ENCODE results near the gene SETD3. TPM values are rescaled to one million over a fixed set of nuclear protein-coding genes. Genes with fewer than 3 reads are reported as not detected.

The SETD3 gene
- total RNA-seq, 4 donors from 2014 or later, result 29.1 to 65.4 (median 36.3) TPM

- Histone ChIP-seq H3K36me3 (peaks cover 0 to 74% (median 6%) of the 10 kb centered on the region in 3 donors), H3K27ac (no peak overlapping the region), H3K27me3 (no peaks in the 10 kb centered on the region), H3K4me1 (no peaks in the 10 kb centered on the region), H3K9me3 (no peaks in the 10 kb centered on the region), H3K4me3 (no peak overlapping the region)
- no peak for DNase-seq
- no peak for TF ChIP-seq POLR2A (IDR thresholded peaks at IDR 0.05)
- no peak for TF ChIP-seq CTCF (IDR thresholded peaks at IDR 0.05)
- 63 to 65% methylated on average over 8 to 10 of the region's 10 CpGs for WGBS, 2 donors
- intact Hi-C loops (cut with DNase I), result no loop called here
These were observed 84.6 kb downstream of the SETD3 start for GRCh38 chr14:99395909-99396530.

GRCh38 chr14:99394602-99395156, 86.0 kb downstream of the SETD3 start:
- Histone ChIP-seq H3K9me3 (no peaks in the 10 kb centered on the region), H3K36me3 (peaks cover 0 to 60% (median 6%) of the 10 kb centered on the region in 3 donors), H3K27ac (no peak overlapping the region), H3K27me3 (no peaks in the 10 kb centered on the region), H3K4me3 (no peak overlapping the region), H3K4me1 (peaks cover 0 to under 1% (median 0%) of the 10 kb centered on the region in 3 donors)
- TF ChIP-seq CTCF (IDR thresholded peaks at IDR 0.05) (no peak), POLR2A (IDR thresholded peaks at IDR 0.05) (no peak)
- 75 to 100% methylated on average over 1 to 2 of the region's 9 CpGs for WGBS, 2 donors
- no peak for DNase-seq
- intact Hi-C loops (cut with DNase I), result no loop called here

- Histone ChIP-seq H3K4me3 (no peak overlapping the region), H3K9me3 (no peaks in the 10 kb centered on the region), H3K27me3 (no peaks in the 10 kb centered on the region), H3K36me3 (peaks cover 0 to 45% (median 6%) of the 10 kb centered on the region in 3 donors), H3K4me1 (peaks cover 0 to 10% (median 3%) of the 10 kb centered on the region in 3 donors), H3K27ac (no peak overlapping the region)
- intact Hi-C loops (cut with DNase I), result no loop called here
- 62 to 76% methylated on average over 11 to 12 of the region's 12 CpGs for WGBS, 2 donors
- DNase-seq, result no peak
- TF ChIP-seq POLR2A (IDR thresholded peaks at IDR 0.05), result no peak
- peak in 5 of 6 experiments; percentile 42 to 70 (median 61) for TF ChIP-seq CTCF (IDR thresholded peaks at IDR 0.05)
These were observed 87.5 kb downstream of the SETD3 start for GRCh38 chr14:99393059-99393655.

- no peak for TF ChIP-seq POLR2A (IDR thresholded peaks at IDR 0.05)
- TF ChIP-seq CTCF (IDR thresholded peaks at IDR 0.05), result no peak
- Histone ChIP-seq H3K4me3 (no peak overlapping the region), H3K27me3 (peaks cover 0 to 8% (median 0%) of the 10 kb centered on the region in 4 donors), H3K9me3 (no peaks in the 10 kb centered on the region), H3K36me3 (peaks cover 0 to 30% (median 0%) of the 10 kb centered on the region in 3 donors), H3K27ac (no peak overlapping the region), H3K4me1 (peaks cover 0 to 10% (median 3%) of the 10 kb centered on the region in 3 donors)
- intact Hi-C loops (cut with DNase I), result no loop called here
- WGBS, 2 donors, result 63 to 66% methylated on average over 12 to 13 of the region's 13 CpGs
- no peak for DNase-seq
These were observed 89.0 kb downstream of the SETD3 start for GRCh38 chr14:99391671-99392070.

- TF ChIP-seq POLR2A (IDR thresholded peaks at IDR 0.05) (no peak), CTCF (IDR thresholded peaks at IDR 0.05) (peak; percentile 29 to 66 (median 57))
- Histone ChIP-seq H3K36me3 (peaks cover 0 to 6% (median 0%) of the 10 kb centered on the region in 3 donors), H3K4me3 (no peak overlapping the region), H3K4me1 (peaks cover 0 to 10% (median 3%) of the 10 kb centered on the region in 3 donors), H3K9me3 (no peaks in the 10 kb centered on the region), H3K27ac (no peak overlapping the region), H3K27me3 (peaks cover 0 to 32% (median 0%) of the 10 kb centered on the region in 4 donors)
- DNase-seq, result no peak
- WGBS, 2 donors, result 24 to 42% methylated on average over 7 to 16 of the region's 24 CpGs
- intact Hi-C loops (cut with DNase I), result no loop called here
These were observed 91.4 kb downstream of the SETD3 start for GRCh38 chr14:99389174-99389826.
